ENCODE data around the gene BSDC1. TPM values are rescaled to one million over a fixed set of nuclear protein-coding genes. Genes with fewer than 3 reads are reported as not detected.

BSDC1 gene
- total RNA-seq, 1 experiment from 2014 or later, result 64.9 TPM

DNA sequence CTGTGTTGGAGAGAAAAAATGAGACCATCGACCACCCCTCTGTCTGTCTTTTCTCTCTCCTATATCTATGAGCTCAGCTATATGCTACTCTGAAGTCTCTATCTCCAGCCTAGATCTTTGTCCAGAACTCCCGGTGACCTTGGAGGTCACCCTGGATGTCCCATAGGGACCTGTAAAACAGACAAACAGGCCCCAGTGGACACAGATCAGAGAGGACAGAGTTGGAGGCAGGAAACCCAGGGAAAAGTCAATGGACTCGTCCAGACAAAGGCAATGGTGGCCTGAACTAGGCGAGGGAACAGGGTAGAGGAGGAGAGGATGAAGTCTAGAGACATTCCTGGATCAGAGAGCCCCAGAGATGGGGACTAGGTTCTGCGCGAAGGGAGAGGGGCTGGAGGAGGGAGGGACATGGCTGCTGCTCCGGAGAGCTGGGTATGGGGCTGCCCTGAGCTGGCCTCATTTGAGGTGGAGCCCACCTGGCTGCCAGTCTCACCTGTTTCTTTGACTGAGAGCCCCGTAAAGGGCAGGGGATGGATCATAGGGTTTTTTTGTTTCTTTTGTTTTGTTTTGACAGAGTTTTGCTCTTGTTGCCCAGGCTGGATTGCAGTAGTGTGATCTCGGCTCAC lies 47.6 kb downstream of the BSDC1 start:
- POLR2A ChIA-PET, result interaction anchor here (0.8 kb wide), 1 partner anchor 10 kb away, joined by 4 read pairs; the partner anchor contains the start of gene MARCKSL1
- ATAC-seq (no peak), DNase-seq (ENCODE audit: low read depth, low spot score) (no peak)
- Histone ChIP-seq H3K9me3 (ENCODE audit: control insufficient read depth, insufficient read depth, low read depth, low read length) (no peaks in the 10 kb centered on the region), H3K27me3 (ENCODE audit: control insufficient read depth, insufficient read depth, low read length) (no peaks in the 10 kb centered on the region), H3K4me1 (ENCODE audit: control insufficient read depth, insufficient read depth, low read length) (0 out of 2 replicates have a peak, but pooled peaks cover 2% of the 10 kb centered on the region), H3K4me3 (ENCODE audit: low read depth in 2 of 2, low read length in 2 of 2) (no peak overlapping the region), H3K27ac (ENCODE audit: low read length) (no peak overlapping the region), H3K36me3 (ENCODE audit: control insufficient read depth, insufficient read depth, low read length) (no peaks in the 10 kb centered on the region)
- in situ Hi-C loops (cut with HindIII; ENCODE audit: low pct_unique_long_range_greater_than_20kb, low sequenced_read_pairs) (no loop called here), intact Hi-C loops (cut with micrococcal nuclease; ENCODE audit: unreplicated experiment) (no loop called here)
- no TSS peak for BruUV-seq (replicated peaks)
- CTCF ChIA-PET, result no interaction called here
- TF ChIP-seq, protein P1, sequence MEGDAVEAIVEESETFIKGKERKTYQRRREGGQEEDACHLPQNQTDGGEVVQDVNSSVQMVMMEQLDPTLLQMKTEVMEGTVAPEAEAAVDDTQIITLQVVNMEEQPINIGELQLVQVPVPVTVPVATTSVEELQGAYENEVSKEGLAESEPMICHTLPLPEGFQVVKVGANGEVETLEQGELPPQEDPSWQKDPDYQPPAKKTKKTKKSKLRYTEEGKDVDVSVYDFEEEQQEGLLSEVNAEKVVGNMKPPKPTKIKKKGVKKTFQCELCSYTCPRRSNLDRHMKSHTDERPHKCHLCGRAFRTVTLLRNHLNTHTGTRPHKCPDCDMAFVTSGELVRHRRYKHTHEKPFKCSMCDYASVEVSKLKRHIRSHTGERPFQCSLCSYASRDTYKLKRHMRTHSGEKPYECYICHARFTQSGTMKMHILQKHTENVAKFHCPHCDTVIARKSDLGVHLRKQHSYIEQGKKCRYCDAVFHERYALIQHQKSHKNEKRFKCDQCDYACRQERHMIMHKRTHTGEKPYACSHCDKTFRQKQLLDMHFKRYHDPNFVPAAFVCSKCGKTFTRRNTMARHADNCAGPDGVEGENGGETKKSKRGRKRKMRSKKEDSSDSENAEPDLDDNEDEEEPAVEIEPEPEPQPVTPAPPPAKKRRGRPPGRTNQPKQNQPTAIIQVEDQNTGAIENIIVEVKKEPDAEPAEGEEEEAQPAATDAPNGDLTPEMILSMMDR (IDR thresholded peaks at IDR 0.05), result no peak
- TF ChIP-seq TCF7L2 (IDR thresholded peaks at IDR 0.05; ENCODE audit: low read depth, low read length), result no peak
- TF ChIP-seq, protein P2, sequence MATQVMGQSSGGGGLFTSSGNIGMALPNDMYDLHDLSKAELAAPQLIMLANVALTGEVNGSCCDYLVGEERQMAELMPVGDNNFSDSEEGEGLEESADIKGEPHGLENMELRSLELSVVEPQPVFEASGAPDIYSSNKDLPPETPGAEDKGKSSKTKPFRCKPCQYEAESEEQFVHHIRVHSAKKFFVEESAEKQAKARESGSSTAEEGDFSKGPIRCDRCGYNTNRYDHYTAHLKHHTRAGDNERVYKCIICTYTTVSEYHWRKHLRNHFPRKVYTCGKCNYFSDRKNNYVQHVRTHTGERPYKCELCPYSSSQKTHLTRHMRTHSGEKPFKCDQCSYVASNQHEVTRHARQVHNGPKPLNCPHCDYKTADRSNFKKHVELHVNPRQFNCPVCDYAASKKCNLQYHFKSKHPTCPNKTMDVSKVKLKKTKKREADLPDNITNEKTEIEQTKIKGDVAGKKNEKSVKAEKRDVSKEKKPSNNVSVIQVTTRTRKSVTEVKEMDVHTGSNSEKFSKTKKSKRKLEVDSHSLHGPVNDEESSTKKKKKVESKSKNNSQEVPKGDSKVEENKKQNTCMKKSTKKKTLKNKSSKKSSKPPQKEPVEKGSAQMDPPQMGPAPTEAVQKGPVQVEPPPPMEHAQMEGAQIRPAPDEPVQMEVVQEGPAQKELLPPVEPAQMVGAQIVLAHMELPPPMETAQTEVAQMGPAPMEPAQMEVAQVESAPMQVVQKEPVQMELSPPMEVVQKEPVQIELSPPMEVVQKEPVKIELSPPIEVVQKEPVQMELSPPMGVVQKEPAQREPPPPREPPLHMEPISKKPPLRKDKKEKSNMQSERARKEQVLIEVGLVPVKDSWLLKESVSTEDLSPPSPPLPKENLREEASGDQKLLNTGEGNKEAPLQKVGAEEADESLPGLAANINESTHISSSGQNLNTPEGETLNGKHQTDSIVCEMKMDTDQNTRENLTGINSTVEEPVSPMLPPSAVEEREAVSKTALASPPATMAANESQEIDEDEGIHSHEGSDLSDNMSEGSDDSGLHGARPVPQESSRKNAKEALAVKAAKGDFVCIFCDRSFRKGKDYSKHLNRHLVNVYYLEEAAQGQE (IDR thresholded peaks at IDR 0.05; ENCODE audit: insufficient read depth in 1 of 2, low read depth in 2 of 2, low read length in 1 of 2), result no peak
- no peak for TF ChIP-seq SIN3A (IDR thresholded peaks at IDR 0.05; ENCODE audit: borderline replicate concordance, insufficient read depth, low read depth, low read length)
- TF ChIP-seq POLR2AphosphoS5 (IDR thresholded peaks at IDR 0.05; ENCODE audit: low read depth, low read length), result no peak

DNA sequence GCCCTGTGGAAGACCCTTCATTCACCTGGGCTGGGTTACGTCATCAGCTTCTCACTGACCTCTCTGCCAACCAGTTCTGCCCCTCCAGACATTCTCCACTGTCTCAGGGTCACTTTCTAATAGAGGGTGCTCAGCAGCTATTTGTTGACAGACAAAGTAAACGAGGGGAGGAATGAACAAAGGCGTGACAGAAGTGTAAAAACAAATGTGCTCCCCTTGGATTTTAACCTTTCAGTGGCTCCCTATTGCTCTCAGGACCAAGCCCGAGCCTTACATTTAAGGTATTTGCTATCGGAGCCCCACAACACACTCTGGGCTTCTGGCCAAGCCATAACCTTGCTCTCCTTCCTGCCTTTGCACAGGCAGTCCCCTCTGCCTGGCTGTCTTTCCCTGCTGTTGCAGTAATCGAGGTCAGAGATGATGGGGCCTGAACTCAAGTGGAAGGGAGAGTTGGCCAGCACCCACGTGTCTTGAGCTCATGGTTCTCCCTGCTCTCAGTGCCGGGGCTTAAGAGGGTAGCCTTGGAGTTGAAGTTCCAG lies 48.9 kb downstream of the BSDC1 start:
- BruUV-seq (replicated peaks), result no TSS peak
- ChIA-PET POLR2A (no interaction called here), CTCF (interaction anchor here (1.0 kb wide), 1 partner anchor 29 kb away, joined by 3 read pairs; no protein-coding TSS in a partner anchor)
- no peaks in the 10 kb centered on the region for H3K4me1 ChIP-seq (ENCODE audit: control insufficient read depth, insufficient read depth, low read length)
- no peak for ATAC-seq
- H3K27ac ChIP-seq (ENCODE audit: low read length), result no peak overlapping the region
- in situ Hi-C loops (cut with HindIII; ENCODE audit: low pct_unique_long_range_greater_than_20kb, low sequenced_read_pairs), result no loop called here
- TF ChIP-seq, protein P2 (IDR thresholded peaks at IDR 0.05; ENCODE audit: insufficient read depth in 1 of 2, low read depth in 2 of 2, low read length in 1 of 2), result no peak
- TF ChIP-seq, protein P1 (IDR thresholded peaks at IDR 0.05), result no peak
- TF ChIP-seq POLR2AphosphoS5 (IDR thresholded peaks at IDR 0.05; ENCODE audit: low read depth, low read length), result no peak
- intact Hi-C loops (cut with micrococcal nuclease; ENCODE audit: unreplicated experiment), result no loop called here
- H3K9me3 ChIP-seq (ENCODE audit: control insufficient read depth, insufficient read depth, low read depth, low read length), result no peaks in the 10 kb centered on the region
- H3K36me3 ChIP-seq (ENCODE audit: control insufficient read depth, insufficient read depth, low read length), result no peaks in the 10 kb centered on the region
- no peaks in the 10 kb centered on the region for H3K27me3 ChIP-seq (ENCODE audit: control insufficient read depth, insufficient read depth, low read length)
- DNase-seq (ENCODE audit: low read depth, low spot score), result no peak
- no peak overlapping the region for H3K4me3 ChIP-seq (ENCODE audit: low read depth in 2 of 2, low read length in 2 of 2)
